H9 (cell line): ENCODE measurements around the gene SCUBE1. TPM values are rescaled to one million over a fixed set of nuclear protein-coding genes. Genes with fewer than 3 reads are reported as not detected.

Source experiments
- DNase-seq: peaks from one replicate; pipeline ENCODE4 v3.0.0-alpha.2; 2017
- H2AFZ ChIP-seq: one replicate; pipeline ENCODE4 v1.6.1; 2013; ENCODE audit warnings: mild to moderate bottlenecking, low read length, control low read depth, moderate library complexity
- H2AK5ac ChIP-seq: 2 replicates; pipeline ENCODE4 v1.6.1; 2013; ENCODE audit warnings: low read length, control low read depth, mixed read lengths; ENCODE audit not compliant: insufficient read length
- H2BK120ac ChIP-seq: one replicate; pipeline ENCODE4 v1.6.1; 2013; ENCODE audit warnings: low read depth, mild to moderate bottlenecking, low read length, control low read depth, inconsistent platforms; ENCODE audit not compliant: poor library complexity, severe bottlenecking
- H2BK12ac ChIP-seq: 2 replicates; pipeline ENCODE4 v1.6.1; 2013; ENCODE audit warnings: low read length, control low read depth, mixed read lengths, low read depth; ENCODE audit not compliant: insufficient read length
- H2BK15ac ChIP-seq: 2 replicates; pipeline ENCODE4 v1.6.1; 2013; ENCODE audit warnings: low read depth, low read length, control low read depth
- H2BK20ac ChIP-seq: one replicate; pipeline ENCODE4 v1.6.1; 2013; ENCODE audit warnings: low read depth, mild to moderate bottlenecking, low read length, control low read depth, inconsistent platforms; ENCODE audit not compliant: poor library complexity, severe bottlenecking
- H2BK5ac ChIP-seq: 2 replicates; pipeline ENCODE4 v1.6.1; 2013; ENCODE audit warnings: low read length, control low read depth, mixed read lengths; ENCODE audit not compliant: insufficient read length
- H3K14ac ChIP-seq: 2 replicates; pipeline ENCODE4 v1.6.1; 2013; ENCODE audit warnings: low read length, control low read depth; ENCODE audit not compliant: insufficient read depth
- H3K18ac ChIP-seq: 2 replicates; pipeline ENCODE4 v1.6.1; 2013; ENCODE audit warnings: low read depth, mild to moderate bottlenecking, mixed read lengths, low read length, control low read depth; ENCODE audit not compliant: insufficient read length
- H3K23ac ChIP-seq: 2 replicates; pipeline ENCODE4 v1.6.1; 2013; ENCODE audit warnings: low read length, control low read depth, mixed read lengths, low read depth; ENCODE audit not compliant: insufficient read length
- H3K23me2 ChIP-seq: 2 replicates; pipeline ENCODE4 v1.6.1; 2013; ENCODE audit warnings: low read depth, mild to moderate bottlenecking, mixed read lengths, low read length, control low read depth; ENCODE audit not compliant: insufficient read length, poor library complexity, severe bottlenecking
- H3K27ac ChIP-seq: 2 replicates; pipeline ENCODE4 v1.5.1; 2013; ENCODE audit warnings: low read length, control low read depth, mixed read lengths, low read depth; ENCODE audit not compliant: insufficient read length
- H3K27me3 ChIP-seq: 2 replicates; pipeline ENCODE4 v1.6.1; 2013; ENCODE audit warnings: low read length, control low read depth, inconsistent platforms; ENCODE audit not compliant: insufficient read depth
- H3K4ac ChIP-seq: 2 replicates; pipeline ENCODE4 v1.6.1; 2013; ENCODE audit warnings: low read depth, mild to moderate bottlenecking, control low read depth, inconsistent platforms, low read length, moderate library complexity
- H3K4me1 ChIP-seq: 2 replicates; pipeline ENCODE4 v1.6.1; 2013; ENCODE audit warnings: low read length, control low read depth, inconsistent platforms; ENCODE audit not compliant: insufficient read depth
- H3K4me2 ChIP-seq: 2 replicates; pipeline ENCODE4 v1.6.1; 2013; ENCODE audit warnings: low read length, control low read depth, mixed read lengths; ENCODE audit not compliant: insufficient read length, insufficient read depth
- H3K56ac ChIP-seq: 2 replicates; pipeline ENCODE4 v1.6.1; 2013; ENCODE audit warnings: low read depth, mild to moderate bottlenecking, mixed read lengths, low read length, control low read depth; ENCODE audit not compliant: insufficient read length
- H3K79me1 ChIP-seq: 2 replicates; pipeline ENCODE4 v1.6.1; 2013; ENCODE audit warnings: low read depth, mild to moderate bottlenecking, moderate library complexity, low read length, control low read depth, inconsistent platforms; ENCODE audit not compliant: insufficient read depth, poor library complexity, severe bottlenecking
- H3K79me2 ChIP-seq: 2 replicates; pipeline ENCODE4 v1.6.1; 2013; ENCODE audit warnings: low read length, control low read depth, inconsistent platforms; ENCODE audit not compliant: insufficient read depth
- H3K9ac ChIP-seq: 2 replicates; pipeline ENCODE4 v1.6.1; 2013; ENCODE audit warnings: low read length, control low read depth, mixed read lengths; ENCODE audit not compliant: insufficient read length; ENCODE audit errors: extremely low read depth
- H3K9me3 ChIP-seq: one replicate; pipeline ENCODE4 v1.6.1; 2013; ENCODE audit warnings: low read depth, low read length, inconsistent platforms; ENCODE audit not compliant: control insufficient read depth
- H3T11ph ChIP-seq: one replicate; pipeline ENCODE4 v1.6.1; 2013; ENCODE audit warnings: mild to moderate bottlenecking, low read length, control low read depth, inconsistent platforms
- H4K20me1 ChIP-seq: one replicate; pipeline ENCODE4 v1.6.1; 2013; ENCODE audit not compliant: control insufficient read depth, insufficient read length, insufficient read depth
- H4K5ac ChIP-seq: 2 replicates; pipeline ENCODE4 v1.6.1; 2013; ENCODE audit warnings: low read depth, mild to moderate bottlenecking, mixed read lengths, low read length, control low read depth; ENCODE audit not compliant: insufficient read length
- H4K8ac ChIP-seq: replicated peaks from 2 replicates; pipeline ENCODE4 v1.6.1; 2013; ENCODE audit warnings: low read length, control low read depth, mixed read lengths, low read depth; ENCODE audit not compliant: insufficient read length
- H4K91ac ChIP-seq: 2 replicates; pipeline ENCODE4 v1.6.1; 2013; ENCODE audit warnings: low read depth, mild to moderate bottlenecking, moderate library complexity, mixed read lengths, low read length, control low read depth; ENCODE audit not compliant: insufficient read length
- H3K27ac Mint-ChIP-seq, 3 experiments: 2 replicates in 2 of 3; 3 replicates in 1 of 3; pipeline ENCODE4 v1.8.0; 2020 to 2021; ENCODE audit warnings: mixed read lengths in 3 of 3, mild to moderate bottlenecking in 1 of 3, moderate library complexity in 1 of 3
- H3K27me3 Mint-ChIP-seq: 2 replicates; pipeline ENCODE4 v1.8.0; 2021; ENCODE audit warnings: low read depth, mild to moderate bottlenecking, moderate library complexity, mixed read lengths
- H3K36me3 Mint-ChIP-seq, 3 experiments: 2 replicates in 2 of 3; 3 replicates in 1 of 3; pipeline ENCODE4 v1.8.0; 2020 to 2021; ENCODE audit warnings: low read depth in 3 of 3, mixed read lengths in 3 of 3; ENCODE audit not compliant: insufficient read depth in 1 of 3
- H3K4me1 Mint-ChIP-seq, 2 experiments: 2 replicates each; pipeline ENCODE4 v1.8.0; 2020; ENCODE audit warnings: mixed read lengths in 2 of 2
- H3K4me3 Mint-ChIP-seq, 2 experiments: 2 replicates in 1 of 2; 3 replicates in 1 of 2; pipeline ENCODE4 v1.8.0; 2020 to 2021; ENCODE audit warnings: mild to moderate bottlenecking in 2 of 2, mixed read lengths in 2 of 2, moderate library complexity in 1 of 2
- H3K9me3 Mint-ChIP-seq, 2 experiments: 2 replicates in 1 of 2; 3 replicates in 1 of 2; pipeline ENCODE4 v1.8.0; 2020; ENCODE audit warnings: mild to moderate bottlenecking in 2 of 2, mixed read lengths in 2 of 2, moderate library complexity in 1 of 2
- WGBS: extraction: QIAGEN DNeasy Blood & Tissue Kit; methylation state at CpG from one replicate; pipeline ENCODE4 v1.1.7; 2013; ENCODE audit warnings: missing lambda C conversion rate, low lambda C conversion rate, mixed read lengths; ENCODE audit not compliant: insufficient read length; ENCODE audit errors: extremely low coverage; 5-methylcytosine and 5-hydroxymethylcytosine counted together
- total RNA-seq: library from RNA; stranded (reverse); gene quantifications from 2 replicates; pipeline ENCODE4 v1.2.1, GENCODE V29; 2021
- TF ChIP-seq, protein P1 (sequence below): fragments of 200-600 bp; sonication (generic); conservative IDR thresholded peaks from 3 replicates; pipeline ENCODE4 v1.8.0; 2021; ENCODE audit warnings: antibody characterized with exemption, mild to moderate bottlenecking

SCUBE1 gene
- total RNA-seq, 1 experiment from 2014 or later = 1.2 TPM

DNA sequence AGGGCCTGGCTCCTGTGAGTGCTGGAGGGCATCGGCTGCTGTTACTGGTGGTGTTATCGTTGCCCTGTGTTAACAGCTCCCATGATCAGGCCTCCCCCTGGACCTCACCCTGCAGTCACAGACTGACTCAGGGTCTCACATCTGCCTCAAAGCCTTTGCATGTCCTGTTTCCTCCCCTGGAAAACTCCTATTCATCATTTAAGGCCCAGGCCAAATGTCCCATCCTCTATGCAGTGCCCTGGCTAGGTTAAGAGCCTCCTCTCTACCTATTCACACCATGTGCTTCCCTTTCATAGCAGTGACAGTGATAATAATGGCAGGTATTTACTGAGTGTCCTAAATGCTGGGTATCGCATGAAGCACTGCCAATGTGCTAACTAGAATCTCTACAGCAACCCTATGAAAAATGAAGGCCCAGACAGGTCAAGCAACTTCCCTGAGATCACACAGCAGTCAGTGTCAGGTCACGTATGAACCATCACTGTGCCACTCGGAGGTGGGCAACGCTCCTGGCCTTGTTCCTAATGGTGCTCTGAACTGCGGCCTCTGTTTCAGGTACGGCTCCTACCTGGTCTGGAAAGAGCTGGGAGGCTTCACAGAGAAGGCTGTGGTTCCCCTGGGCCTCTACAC is 182.6 kb downstream of the SCUBE1 start:
- Histone ChIP-seq H3K56ac (no peak overlapping the region), H3K4me2 (no peak overlapping the region), H2BK12ac (no peak overlapping the region), H3K4me1 (no peaks in the 10 kb centered on the region), H2BK120ac (no peak overlapping the region), H4K8ac (no peak overlapping the region), H3K23me2 (no peaks in the 10 kb centered on the region), H4K91ac (no peak overlapping the region), H3K79me2 (no peaks in the 10 kb centered on the region), H2BK15ac (no peak overlapping the region), H3K23ac (no peak overlapping the region), H3T11ph (no peak overlapping the region), H3K9ac (no peak overlapping the region), H3K14ac (no peak overlapping the region; the same call in 1 of the 2 replicates), H3K4ac (no peak overlapping the region), H2AK5ac (no peak overlapping the region), H4K5ac (no peak overlapping the region), H3K18ac (no peak overlapping the region), H4K20me1 (no peaks in the 10 kb centered on the region), H3K9me3 (no peaks in the 10 kb centered on the region), H3K27me3 (no peaks in the 10 kb centered on the region), H2BK20ac (no peak overlapping the region), H2AFZ (no peak overlapping the region), H3K27ac (no peak overlapping the region), H3K79me1 (no peaks in the 10 kb centered on the region), H2BK5ac (no peak overlapping the region)
- H3K27me3 Mint-ChIP-seq = peaks cover 4% of the 10 kb centered on the region
- WGBS = no CpG with 5 or more reads among the region's 8 CpGs
- no peaks in the 10 kb centered on the region for H3K36me3 Mint-ChIP-seq
- no peak overlapping the region for H3K4me3 Mint-ChIP-seq
- H3K27ac Mint-ChIP-seq = peak overlapping the region in 1 of 3 experiments; percentile 35; a peak in 1 of 7 replicates
- peaks cover 0 to 17% of the 10 kb centered on the region in 2 experiments; a peak in 2 of 4 replicates for H3K4me1 Mint-ChIP-seq
- H3K9me3 Mint-ChIP-seq = no peaks in the 10 kb centered on the region
- no peak for DNase-seq
- TF ChIP-seq, protein P1, sequence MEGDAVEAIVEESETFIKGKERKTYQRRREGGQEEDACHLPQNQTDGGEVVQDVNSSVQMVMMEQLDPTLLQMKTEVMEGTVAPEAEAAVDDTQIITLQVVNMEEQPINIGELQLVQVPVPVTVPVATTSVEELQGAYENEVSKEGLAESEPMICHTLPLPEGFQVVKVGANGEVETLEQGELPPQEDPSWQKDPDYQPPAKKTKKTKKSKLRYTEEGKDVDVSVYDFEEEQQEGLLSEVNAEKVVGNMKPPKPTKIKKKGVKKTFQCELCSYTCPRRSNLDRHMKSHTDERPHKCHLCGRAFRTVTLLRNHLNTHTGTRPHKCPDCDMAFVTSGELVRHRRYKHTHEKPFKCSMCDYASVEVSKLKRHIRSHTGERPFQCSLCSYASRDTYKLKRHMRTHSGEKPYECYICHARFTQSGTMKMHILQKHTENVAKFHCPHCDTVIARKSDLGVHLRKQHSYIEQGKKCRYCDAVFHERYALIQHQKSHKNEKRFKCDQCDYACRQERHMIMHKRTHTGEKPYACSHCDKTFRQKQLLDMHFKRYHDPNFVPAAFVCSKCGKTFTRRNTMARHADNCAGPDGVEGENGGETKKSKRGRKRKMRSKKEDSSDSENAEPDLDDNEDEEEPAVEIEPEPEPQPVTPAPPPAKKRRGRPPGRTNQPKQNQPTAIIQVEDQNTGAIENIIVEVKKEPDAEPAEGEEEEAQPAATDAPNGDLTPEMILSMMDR = no peak
